SK-N-SH treated with all-trans-retinoic acid at 6 μM for 48 hours (cell line): ENCODE results near the gene BCR.

ENCODE experiments used
- ATAC-seq: fragments of 200-7000 bp; cut with Tn5 transposase; 3 replicates; pipeline ENCODE4 v1.9.1; 2020; ENCODE audit warnings: mild to moderate bottlenecking, moderate library complexity
- ARNTL ChIP-seq: fragments of 450-650 bp; formaldehyde crosslinking; IDR thresholded peaks from 2 replicates; pipeline ENCODE4 v1.5.0; 2020; ENCODE audit warnings: low read depth, mild to moderate bottlenecking, moderate library complexity, borderline replicate concordance
- BACH2 ChIP-seq: fragments of 250-450 bp; sonication (Bioruptor Pico); IDR thresholded peaks from 2 replicates; pipeline ENCODE4 v1.9.0; 2021; ENCODE audit warnings: mild to moderate bottlenecking, borderline replicate concordance
- CSDC2 ChIP-seq: fragments of 250-450 bp; sonication (Bioruptor Pico); IDR thresholded peaks from 2 replicates; pipeline ENCODE4 v1.5.0; 2020; ENCODE audit warnings: mild to moderate bottlenecking, moderate library complexity
- ESRRG ChIP-seq: fragments of 250-450 bp; sonication (Bioruptor Pico); IDR thresholded peaks from 2 replicates; pipeline ENCODE4 v1.6.1; 2021; ENCODE audit warnings: mild to moderate bottlenecking
- OSR1 ChIP-seq: fragments of 250-450 bp; sonication (Bioruptor Pico); IDR thresholded peaks from 2 replicates; pipeline ENCODE4 v1.8.0; 2022; ENCODE audit warnings: moderate library complexity, mild to moderate bottlenecking, inconsistent platforms
- PATZ1 ChIP-seq: fragments of 250-450 bp; sonication (Bioruptor Pico); IDR thresholded peaks from 2 replicates; pipeline ENCODE4 v1.8.0; 2020; ENCODE audit warnings: mild to moderate bottlenecking, moderate library complexity, borderline replicate concordance
- POU6F1 ChIP-seq: fragments of 250-450 bp; sonication (Bioruptor Pico); IDR thresholded peaks from 2 replicates; pipeline ENCODE4 v1.8.0; 2021; ENCODE audit warnings: low read depth, mild to moderate bottlenecking, moderate library complexity, borderline replicate concordance
- PPARA ChIP-seq: fragments of 250-450 bp; sonication (Bioruptor Pico); IDR thresholded peaks from 2 replicates; pipeline ENCODE4 v1.5.0; 2020; ENCODE audit warnings: mild to moderate bottlenecking, borderline replicate concordance
- RARB ChIP-seq: fragments of 250-450 bp; sonication (Bioruptor Pico); IDR thresholded peaks from 2 replicates; pipeline ENCODE4 v1.8.0; 2021; ENCODE audit warnings: mild to moderate bottlenecking, moderate library complexity
- SNAI2 ChIP-seq: fragments of 250-450 bp; sonication (Bioruptor Pico); IDR thresholded peaks from 2 replicates; pipeline ENCODE4 v1.5.0; 2020; ENCODE audit warnings: mild to moderate bottlenecking, moderate library complexity
- TCF4 ChIP-seq: fragments of 250-450 bp; sonication (Bioruptor Pico); IDR thresholded peaks from 2 replicates; pipeline ENCODE4 v1.8.0; 2021; ENCODE audit warnings: mild to moderate bottlenecking, moderate library complexity, borderline replicate concordance
- TOX ChIP-seq: fragments of 250-450 bp; sonication (Bioruptor Pico); IDR thresholded peaks from 2 replicates; pipeline ENCODE4 v1.8.0; 2021; ENCODE audit warnings: mild to moderate bottlenecking, moderate library complexity, borderline replicate concordance
- ZC3H10 ChIP-seq: fragments of 250-450 bp; sonication (Bioruptor Pico); IDR thresholded peaks from 2 replicates; pipeline ENCODE4 v1.5.1; 2021; ENCODE audit warnings: mild to moderate bottlenecking, moderate library complexity
- ZFP3 ChIP-seq: fragments of 250-450 bp; sonication (Bioruptor Pico); IDR thresholded peaks from 2 replicates; pipeline ENCODE4 v1.5.0; 2020; ENCODE audit warnings: mild to moderate bottlenecking, moderate library complexity
- ZFP30 ChIP-seq: fragments of 450-650 bp; formaldehyde crosslinking; IDR thresholded peaks from 2 replicates; pipeline ENCODE4 v1.5.0; 2022; ENCODE audit warnings: mild to moderate bottlenecking, moderate library complexity
- ZNF70 ChIP-seq: fragments of 450-650 bp; formaldehyde crosslinking; IDR thresholded peaks from 2 replicates; pipeline ENCODE4 v1.5.0; 2020; ENCODE audit warnings: mild to moderate bottlenecking, moderate library complexity
- TF ChIP-seq, protein P1 (sequence below): fragments of 250-450 bp; sonication (Bioruptor Pico); IDR thresholded peaks from 2 replicates; pipeline ENCODE4 v1.5.0; 2020; ENCODE audit warnings: mild to moderate bottlenecking, moderate library complexity
- TF ChIP-seq, protein P2 (sequence below): fragments of 250-450 bp; sonication (Bioruptor Pico); IDR thresholded peaks from 2 replicates; pipeline ENCODE4 v1.5.1; 2020; ENCODE audit warnings: low read depth, mild to moderate bottlenecking, moderate library complexity

BCR gene

DNA sequence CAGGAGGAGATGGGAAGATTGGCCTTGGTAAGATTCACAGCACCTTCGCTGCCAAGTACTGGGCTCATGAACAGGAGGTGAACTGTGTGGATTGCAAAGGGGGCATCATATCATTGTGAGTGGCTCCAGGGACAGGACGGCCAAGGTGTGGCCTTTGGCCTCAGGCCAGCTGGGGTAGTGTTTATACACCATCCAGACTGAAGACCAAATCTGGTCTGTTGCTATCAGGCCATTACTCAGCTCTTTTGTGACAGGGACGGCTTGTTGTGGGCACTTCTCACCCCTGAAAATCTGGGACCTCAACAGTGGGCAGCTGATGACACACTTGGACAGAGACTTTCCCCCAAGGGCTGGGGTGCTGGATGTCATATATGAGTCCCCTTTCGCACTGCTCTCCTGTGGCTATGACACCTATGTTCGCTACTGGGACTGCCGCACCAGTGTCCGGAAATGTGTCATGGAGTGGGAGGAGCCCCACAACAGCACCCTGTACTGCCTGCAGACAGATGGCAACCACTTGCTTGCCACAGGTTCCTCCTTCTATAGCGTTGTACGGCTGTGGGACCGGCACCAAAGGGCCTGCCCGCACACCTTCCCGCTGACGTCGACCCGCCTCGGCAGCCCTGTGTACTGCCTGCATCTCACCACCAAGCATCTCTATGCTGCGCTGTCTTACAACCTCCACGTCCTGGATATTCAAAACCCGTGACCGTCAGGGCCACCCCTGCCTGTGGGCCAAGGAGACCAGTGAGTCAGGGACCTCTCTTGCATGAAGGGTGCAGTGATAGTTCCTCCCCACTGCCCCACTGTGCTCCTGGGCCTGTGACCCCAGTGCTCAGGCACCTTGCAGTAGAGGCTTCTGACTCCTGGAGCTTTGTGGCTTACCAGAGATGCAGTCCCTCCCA, 83.6 kb downstream of the BCR start:
- no peak for ATAC-seq
- TF ChIP-seq POU6F1 (CRISPR knock-in tag) (no peak), ZFP3 (CRISPR knock-in tag) (no peak), BACH2 (CRISPR knock-in tag) (no peak), ZFP30 (CRISPR knock-in tag) (no peak), OSR1 (CRISPR knock-in tag) (no peak), CSDC2 (CRISPR knock-in tag) (no peak), ESRRG (no peak), ZC3H10 (CRISPR knock-in tag) (no peak), TOX (CRISPR knock-in tag) (no peak), ARNTL (CRISPR knock-in tag) (no peak), SNAI2 (no peak)
- TF ChIP-seq, protein P1, sequence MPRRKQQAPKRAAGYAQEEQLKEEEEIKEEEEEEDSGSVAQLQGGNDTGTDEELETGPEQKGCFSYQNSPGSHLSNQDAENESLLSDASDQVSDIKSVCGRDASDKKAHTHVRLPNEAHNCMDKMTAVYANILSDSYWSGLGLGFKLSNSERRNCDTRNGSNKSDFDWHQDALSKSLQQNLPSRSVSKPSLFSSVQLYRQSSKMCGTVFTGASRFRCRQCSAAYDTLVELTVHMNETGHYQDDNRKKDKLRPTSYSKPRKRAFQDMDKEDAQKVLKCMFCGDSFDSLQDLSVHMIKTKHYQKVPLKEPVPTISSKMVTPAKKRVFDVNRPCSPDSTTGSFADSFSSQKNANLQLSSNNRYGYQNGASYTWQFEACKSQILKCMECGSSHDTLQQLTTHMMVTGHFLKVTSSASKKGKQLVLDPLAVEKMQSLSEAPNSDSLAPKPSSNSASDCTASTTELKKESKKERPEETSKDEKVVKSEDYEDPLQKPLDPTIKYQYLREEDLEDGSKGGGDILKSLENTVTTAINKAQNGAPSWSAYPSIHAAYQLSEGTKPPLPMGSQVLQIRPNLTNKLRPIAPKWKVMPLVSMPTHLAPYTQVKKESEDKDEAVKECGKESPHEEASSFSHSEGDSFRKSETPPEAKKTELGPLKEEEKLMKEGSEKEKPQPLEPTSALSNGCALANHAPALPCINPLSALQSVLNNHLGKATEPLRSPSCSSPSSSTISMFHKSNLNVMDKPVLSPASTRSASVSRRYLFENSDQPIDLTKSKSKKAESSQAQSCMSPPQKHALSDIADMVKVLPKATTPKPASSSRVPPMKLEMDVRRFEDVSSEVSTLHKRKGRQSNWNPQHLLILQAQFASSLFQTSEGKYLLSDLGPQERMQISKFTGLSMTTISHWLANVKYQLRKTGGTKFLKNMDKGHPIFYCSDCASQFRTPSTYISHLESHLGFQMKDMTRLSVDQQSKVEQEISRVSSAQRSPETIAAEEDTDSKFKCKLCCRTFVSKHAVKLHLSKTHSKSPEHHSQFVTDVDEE (CRISPR knock-in tag), result no peak
- TF ChIP-seq, protein P2, sequence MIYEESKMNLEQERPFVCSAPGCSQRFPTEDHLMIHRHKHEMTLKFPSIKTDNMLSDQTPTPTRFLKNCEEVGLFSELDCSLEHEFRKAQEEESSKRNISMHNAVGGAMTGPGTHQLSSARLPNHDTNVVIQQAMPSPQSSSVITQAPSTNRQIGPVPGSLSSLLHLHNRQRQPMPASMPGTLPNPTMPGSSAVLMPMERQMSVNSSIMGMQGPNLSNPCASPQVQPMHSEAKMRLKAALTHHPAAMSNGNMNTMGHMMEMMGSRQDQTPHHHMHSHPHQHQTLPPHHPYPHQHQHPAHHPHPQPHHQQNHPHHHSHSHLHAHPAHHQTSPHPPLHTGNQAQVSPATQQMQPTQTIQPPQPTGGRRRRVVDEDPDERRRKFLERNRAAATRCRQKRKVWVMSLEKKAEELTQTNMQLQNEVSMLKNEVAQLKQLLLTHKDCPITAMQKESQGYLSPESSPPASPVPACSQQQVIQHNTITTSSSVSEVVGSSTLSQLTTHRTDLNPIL, result no peak

DNA sequence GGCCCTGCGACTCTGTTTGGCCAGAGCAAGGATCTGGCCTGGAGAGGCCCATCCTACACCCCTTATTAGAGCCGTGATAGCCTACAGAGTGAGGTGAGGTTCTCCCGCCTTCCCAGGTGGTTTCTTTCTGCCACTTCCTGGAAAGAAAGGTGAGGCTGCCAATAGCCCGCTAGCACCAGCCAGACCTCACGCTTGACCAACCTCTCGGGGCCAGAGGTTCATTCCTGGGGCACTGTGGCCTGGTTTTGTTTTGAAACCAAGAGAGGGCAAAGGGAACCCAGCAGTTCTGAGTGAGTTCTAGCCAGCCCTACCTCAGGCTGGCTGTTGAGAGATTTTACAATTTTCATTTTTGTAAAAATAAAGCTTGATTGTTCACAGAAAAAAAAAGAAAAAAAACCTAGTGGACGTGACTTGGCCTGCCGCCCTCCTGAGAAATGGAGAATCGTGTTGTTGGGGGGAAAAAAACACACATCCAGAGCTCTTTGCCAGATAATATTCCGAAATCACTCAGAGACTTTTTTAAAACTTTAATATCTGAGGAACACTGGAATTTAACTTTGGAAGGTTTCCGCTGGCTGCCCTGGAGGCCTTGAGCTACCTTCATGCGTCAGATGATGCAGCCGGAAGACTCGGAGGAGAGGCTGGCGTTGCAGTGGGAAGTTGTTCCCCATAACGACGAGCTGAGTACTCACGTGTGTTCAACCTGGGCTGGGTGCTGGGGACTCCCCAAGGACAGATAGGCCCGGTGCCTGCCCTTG, 84.5 kb downstream of the BCR start:
- ATAC-seq, result no peak
- TF ChIP-seq ZNF70 (CRISPR knock-in tag) (no peak), BACH2 (CRISPR knock-in tag) (no peak), TCF4 (CRISPR knock-in tag) (no peak), PATZ1 (no peak), TOX (CRISPR knock-in tag) (no peak), ARNTL (CRISPR knock-in tag) (no peak), ZFP30 (CRISPR knock-in tag) (no peak), OSR1 (CRISPR knock-in tag) (no peak), RARB (CRISPR knock-in tag) (no peak), PPARA (CRISPR knock-in tag) (no peak)
- TF ChIP-seq, protein P1 (CRISPR knock-in tag), result no peak
- TF ChIP-seq, all 23 proteins: peak for 0
